Adrenal gland (tissue), 5 donors: Measurements from ENCODE around the gene MTCH1.

Source experiments
- POLR2A ChIP-seq, 2 donors: fragments of 450-650 bp; IDR thresholded peaks; one replicate each; pipeline ENCODE4 v1.6.1; 2017; ENCODE audit warnings: antibody characterized with exemption in 2 of 2, mild to moderate bottlenecking in 2 of 2, moderate library complexity in 1 of 2
- TF ChIP-seq, protein P1 (sequence below), 6 experiments: fragments of 450-650 bp in 4 of 6; fragments of 200-600 bp in 2 of 6; sonication (generic) in 1 of 6; IDR thresholded peaks; 1 replicate in 5 of 6; 2 replicates in 1 of 6; pipeline versions ENCODE4 v1.5.1 to v1.8.0; 2016 to 2021; ENCODE audit warnings: antibody characterized with exemption in 6 of 6, mild to moderate bottlenecking in 2 of 6, moderate library complexity in 1 of 6
- donor health status: DM: no; HTN: no; CAD: no.

DNA sequence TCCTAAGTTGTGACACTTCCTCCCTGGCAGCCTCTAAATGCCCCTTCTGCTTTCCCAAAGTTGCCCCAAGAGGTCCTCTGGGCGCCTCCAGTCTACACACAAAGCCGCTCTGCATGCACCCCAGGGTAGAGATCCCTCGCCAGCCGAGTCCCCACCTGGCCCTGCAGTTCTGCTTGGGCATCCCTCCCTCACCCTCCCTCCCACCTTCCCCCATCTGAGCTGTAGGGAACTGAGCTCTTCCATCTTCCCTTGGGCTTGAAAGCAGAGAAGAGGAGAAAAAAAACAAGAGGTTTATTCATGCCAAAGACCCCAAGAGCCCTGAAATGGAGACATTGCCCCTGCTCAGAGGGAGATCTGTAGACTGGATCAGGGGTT, 13.7 kb upstream of the MTCH1 start:
- TF ChIP-seq, protein P1, sequence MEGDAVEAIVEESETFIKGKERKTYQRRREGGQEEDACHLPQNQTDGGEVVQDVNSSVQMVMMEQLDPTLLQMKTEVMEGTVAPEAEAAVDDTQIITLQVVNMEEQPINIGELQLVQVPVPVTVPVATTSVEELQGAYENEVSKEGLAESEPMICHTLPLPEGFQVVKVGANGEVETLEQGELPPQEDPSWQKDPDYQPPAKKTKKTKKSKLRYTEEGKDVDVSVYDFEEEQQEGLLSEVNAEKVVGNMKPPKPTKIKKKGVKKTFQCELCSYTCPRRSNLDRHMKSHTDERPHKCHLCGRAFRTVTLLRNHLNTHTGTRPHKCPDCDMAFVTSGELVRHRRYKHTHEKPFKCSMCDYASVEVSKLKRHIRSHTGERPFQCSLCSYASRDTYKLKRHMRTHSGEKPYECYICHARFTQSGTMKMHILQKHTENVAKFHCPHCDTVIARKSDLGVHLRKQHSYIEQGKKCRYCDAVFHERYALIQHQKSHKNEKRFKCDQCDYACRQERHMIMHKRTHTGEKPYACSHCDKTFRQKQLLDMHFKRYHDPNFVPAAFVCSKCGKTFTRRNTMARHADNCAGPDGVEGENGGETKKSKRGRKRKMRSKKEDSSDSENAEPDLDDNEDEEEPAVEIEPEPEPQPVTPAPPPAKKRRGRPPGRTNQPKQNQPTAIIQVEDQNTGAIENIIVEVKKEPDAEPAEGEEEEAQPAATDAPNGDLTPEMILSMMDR (IDR thresholded peaks at IDR 0.05), result no peak
- TF ChIP-seq POLR2A (IDR thresholded peaks at IDR 0.05), result no peak
